ENCODE results near the gene GRM8. TPM values are rescaled to one million over a fixed set of nuclear protein-coding genes. Genes with fewer than 3 reads are reported as not detected.
"Not testable (repeated sequence)": the region's sequence is repeated elsewhere in the genome, so short reads cannot be mapped to it uniquely, and the experiment has no call there.

The GRM8 gene
- total RNA-seq, 2 experiments from 2014 or later: not detected

GRCh38 chr7:126881908-126882307 is 370.8 kb downstream of the GRM8 start:
- CTCF ChIA-PET; H3K9me3 Mint-ChIP-seq; H3K27ac Mint-ChIP-seq; intact Hi-C loops (cut with micrococcal nuclease); DNase-seq; H3K4me3 Mint-ChIP-seq; H3K36me3 Mint-ChIP-seq (ENCODE audit: low read depth); H3K27me3 Mint-ChIP-seq (ENCODE audit: low read depth); H3K4me1 Mint-ChIP-seq (ENCODE audit: low read depth): not testable (repeated sequence)

DNA sequence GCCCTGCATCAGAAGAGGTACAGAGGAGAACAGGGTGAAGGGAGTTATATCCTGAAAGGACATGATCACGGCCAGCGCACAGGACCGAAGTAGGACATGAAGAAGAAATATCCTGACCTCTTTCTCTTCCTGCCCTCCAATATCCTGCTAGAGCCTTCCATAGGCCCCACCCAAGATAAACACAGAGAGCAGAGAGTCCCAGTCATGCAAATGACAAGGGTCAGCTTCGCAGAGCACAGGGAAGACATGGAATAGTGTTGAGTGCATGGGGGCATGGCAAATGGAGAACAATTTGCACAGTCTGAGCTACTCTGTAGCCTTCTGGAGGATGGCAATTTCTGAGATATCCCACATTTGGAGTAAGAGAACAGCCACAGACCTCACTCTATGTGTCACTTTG is 371.4 kb downstream of the GRM8 start:
- no peaks in the 10 kb centered on the region for H3K9me3 Mint-ChIP-seq
- no peak overlapping the region for H3K4me3 Mint-ChIP-seq
- DNase-seq: no peak
- CTCF ChIA-PET: no interaction called here
- H3K4me1 Mint-ChIP-seq (ENCODE audit: low read depth): no peaks in the 10 kb centered on the region
- intact Hi-C loops (cut with micrococcal nuclease): no loop called here
- no peak overlapping the region for H3K27ac Mint-ChIP-seq
- H3K27me3 Mint-ChIP-seq (ENCODE audit: low read depth): peaks cover 7% of the 10 kb centered on the region
- H3K36me3 Mint-ChIP-seq (ENCODE audit: low read depth): no peaks in the 10 kb centered on the region

DNA sequence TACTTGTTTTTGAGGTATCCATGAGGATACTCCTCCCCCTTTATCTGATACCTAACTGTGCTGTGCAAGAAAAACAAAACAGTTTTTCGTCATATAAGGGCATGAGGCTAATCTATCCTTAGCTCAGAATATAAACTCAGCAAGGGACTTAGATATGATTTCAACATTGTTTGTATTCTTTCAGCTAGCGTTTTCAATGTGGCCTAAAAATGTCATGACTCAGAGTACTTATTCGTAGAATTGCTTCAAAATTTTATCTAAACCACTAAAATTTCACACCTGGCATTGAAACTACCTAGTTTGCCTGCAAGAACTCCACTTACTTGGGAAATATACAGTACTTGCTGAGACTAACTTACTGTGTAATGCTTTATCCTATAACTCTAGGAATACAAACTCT is 376.2 kb downstream of the GRM8 start:
- H3K9me3 Mint-ChIP-seq; intact Hi-C loops (cut with micrococcal nuclease): not testable (repeated sequence)

GRCh38 chr7:126856691-126857291 is 395.9 kb downstream of the GRM8 start:
- H3K27ac Mint-ChIP-seq: no peak overlapping the region
- H3K36me3 Mint-ChIP-seq (ENCODE audit: low read depth): no peaks in the 10 kb centered on the region
- peaks cover 11% of the 10 kb centered on the region for H3K27me3 Mint-ChIP-seq (ENCODE audit: low read depth)
- intact Hi-C loops (cut with micrococcal nuclease): loop anchor here (1.0 kb wide), 1 partner anchor 398 kb away; no protein-coding TSS in a partner anchor
- no peaks in the 10 kb centered on the region for H3K9me3 Mint-ChIP-seq
- H3K4me3 Mint-ChIP-seq: no peak overlapping the region
- no peaks in the 10 kb centered on the region for H3K4me1 Mint-ChIP-seq (ENCODE audit: low read depth)
- DNase-seq: no peak
- CTCF ChIA-PET: interaction anchor here (1.1 to 1.2 kb wide), 2 partner anchors 23 to 290 kb away, joined by 3 to 7 read pairs; no protein-coding TSS in a partner anchor

More for the DNA sequence above, 376.2 kb downstream of the GRM8 start:
- H3K27ac Mint-ChIP-seq; H3K36me3 Mint-ChIP-seq (ENCODE audit: low read depth); CTCF ChIA-PET; DNase-seq; H3K4me3 Mint-ChIP-seq; H3K4me1 Mint-ChIP-seq (ENCODE audit: low read depth); H3K27me3 Mint-ChIP-seq (ENCODE audit: low read depth): not testable (repeated sequence)

- intact Hi-C loops (cut with micrococcal nuclease): no loop called here
- Mint-ChIP-seq H3K9me3 (no peaks in the 10 kb centered on the region), H3K36me3 (ENCODE audit: low read depth) (no peaks in the 10 kb centered on the region), H3K4me3 (no peak overlapping the region), H3K27me3 (ENCODE audit: low read depth) (no peaks in the 10 kb centered on the region), H3K27ac (no peak overlapping the region), H3K4me1 (ENCODE audit: low read depth) (no peaks in the 10 kb centered on the region)
- CTCF ChIA-PET: no interaction called here
- no peak for DNase-seq
Measured at GRCh38 chr7:126845331-126845730, 407.4 kb downstream of the GRM8 start.

DNA sequence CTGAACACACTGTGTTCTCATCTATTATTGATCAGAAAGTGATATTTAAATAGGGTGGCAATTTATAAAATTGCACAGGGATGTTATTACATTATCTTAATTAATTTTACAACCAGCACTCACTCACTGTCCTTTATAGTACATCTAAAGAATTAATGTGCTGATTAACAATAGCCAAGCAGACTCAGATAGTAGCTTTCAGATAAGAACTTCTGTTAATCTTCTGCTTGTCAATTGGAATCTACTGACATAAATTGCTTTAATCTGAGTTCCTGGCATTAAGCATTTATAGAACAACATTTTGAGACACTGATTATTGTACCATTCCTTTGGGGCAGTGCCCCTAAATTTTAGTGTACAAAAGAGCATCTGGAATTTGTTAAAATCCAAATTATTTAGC is 408.9 kb downstream of the GRM8 start:
- no peak overlapping the region for H3K4me3 Mint-ChIP-seq
- no peak overlapping the region for H3K27ac Mint-ChIP-seq
- no peaks in the 10 kb centered on the region for H3K4me1 Mint-ChIP-seq (ENCODE audit: low read depth)
- no peaks in the 10 kb centered on the region for H3K27me3 Mint-ChIP-seq (ENCODE audit: low read depth)
- H3K9me3 Mint-ChIP-seq: no peaks in the 10 kb centered on the region
- intact Hi-C loops (cut with micrococcal nuclease): no loop called here
- CTCF ChIA-PET: no interaction called here
- no peak for DNase-seq
- no peaks in the 10 kb centered on the region for H3K36me3 Mint-ChIP-seq (ENCODE audit: low read depth)

DNA sequence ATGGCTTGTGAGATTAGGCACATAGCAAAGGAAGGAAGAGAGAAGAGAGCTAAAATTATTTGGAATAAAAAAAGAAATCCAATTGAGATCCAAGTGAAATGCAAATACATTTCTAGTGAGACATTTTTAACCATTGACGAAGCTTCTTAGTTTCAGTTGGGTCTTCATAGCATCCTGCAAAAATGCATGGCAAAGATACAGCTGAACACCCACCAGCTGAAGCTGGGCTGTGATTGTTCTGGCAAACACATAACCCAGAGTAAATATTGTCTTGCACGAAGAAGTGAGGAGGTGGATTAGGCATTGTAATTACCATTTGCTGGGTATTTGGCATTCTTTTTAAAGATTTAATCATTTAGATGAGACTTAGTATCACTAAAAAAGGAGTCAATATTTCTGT is 409.4 kb downstream of the GRM8 start:
- DNase-seq: no peak
- no peaks in the 10 kb centered on the region for H3K36me3 Mint-ChIP-seq (ENCODE audit: low read depth)
- intact Hi-C loops (cut with micrococcal nuclease): no loop called here
- H3K27ac Mint-ChIP-seq: no peak overlapping the region
- H3K27me3 Mint-ChIP-seq (ENCODE audit: low read depth): no peaks in the 10 kb centered on the region
- no peaks in the 10 kb centered on the region for H3K4me1 Mint-ChIP-seq (ENCODE audit: low read depth)
- no peak overlapping the region for H3K4me3 Mint-ChIP-seq
- H3K9me3 Mint-ChIP-seq: no peaks in the 10 kb centered on the region
- CTCF ChIA-PET: no interaction called here

DNA sequence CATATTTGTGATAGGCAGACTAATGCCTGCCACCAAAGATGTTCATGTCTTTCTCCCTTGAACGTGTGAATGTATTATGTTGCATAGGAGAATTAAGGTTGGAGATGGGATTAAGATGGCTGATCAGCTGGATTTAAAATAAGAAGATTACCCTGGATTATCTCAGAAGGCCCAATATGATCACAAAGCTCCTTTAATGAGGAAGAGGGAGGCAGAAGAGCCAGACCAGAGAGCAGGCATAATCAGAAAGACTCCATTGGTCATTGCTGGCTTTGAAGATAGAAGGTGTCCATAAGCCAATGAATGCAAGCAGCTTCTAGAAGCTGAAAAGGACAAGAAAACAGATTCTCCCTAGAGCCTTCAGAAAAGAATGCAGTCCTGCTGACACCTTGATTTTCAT is 410.3 kb downstream of the GRM8 start:
- H3K27ac Mint-ChIP-seq: no peak overlapping the region
- H3K36me3 Mint-ChIP-seq (ENCODE audit: low read depth): no peaks in the 10 kb centered on the region
- DNase-seq: no peak
- no peaks in the 10 kb centered on the region for H3K27me3 Mint-ChIP-seq (ENCODE audit: low read depth)
- H3K4me1 Mint-ChIP-seq (ENCODE audit: low read depth): no peaks in the 10 kb centered on the region
- no peaks in the 10 kb centered on the region for H3K9me3 Mint-ChIP-seq
- intact Hi-C loops (cut with micrococcal nuclease): no loop called here
- no peak overlapping the region for H3K4me3 Mint-ChIP-seq
- CTCF ChIA-PET: no interaction called here

DNA sequence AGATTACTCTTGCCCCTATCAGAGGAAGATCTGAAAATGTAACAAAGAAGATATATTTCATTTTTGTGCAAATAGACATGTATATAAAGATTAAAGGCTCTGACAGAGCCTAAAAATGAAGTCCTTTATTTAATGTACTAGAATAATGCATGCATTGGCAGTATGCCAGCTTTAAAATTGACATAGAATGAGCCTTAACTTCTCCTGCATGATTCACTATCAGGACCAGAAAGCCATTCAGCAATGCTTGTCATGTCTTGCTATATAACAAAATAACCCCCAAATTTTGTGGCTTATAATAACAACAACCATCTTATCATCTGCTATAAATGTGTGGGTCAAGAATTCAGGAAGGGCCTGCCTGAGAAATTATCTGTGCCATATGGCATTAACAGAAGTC is 411.9 kb downstream of the GRM8 start:
- no peaks in the 10 kb centered on the region for H3K9me3 Mint-ChIP-seq
- H3K4me3 Mint-ChIP-seq: no peak overlapping the region
- CTCF ChIA-PET: no interaction called here
- intact Hi-C loops (cut with micrococcal nuclease): no loop called here
- no peak for DNase-seq
- H3K4me1 Mint-ChIP-seq (ENCODE audit: low read depth): no peaks in the 10 kb centered on the region
- H3K27me3 Mint-ChIP-seq (ENCODE audit: low read depth): peaks cover 3% of the 10 kb centered on the region
- H3K36me3 Mint-ChIP-seq (ENCODE audit: low read depth): no peaks in the 10 kb centered on the region
- H3K27ac Mint-ChIP-seq: no peak overlapping the region

DNA sequence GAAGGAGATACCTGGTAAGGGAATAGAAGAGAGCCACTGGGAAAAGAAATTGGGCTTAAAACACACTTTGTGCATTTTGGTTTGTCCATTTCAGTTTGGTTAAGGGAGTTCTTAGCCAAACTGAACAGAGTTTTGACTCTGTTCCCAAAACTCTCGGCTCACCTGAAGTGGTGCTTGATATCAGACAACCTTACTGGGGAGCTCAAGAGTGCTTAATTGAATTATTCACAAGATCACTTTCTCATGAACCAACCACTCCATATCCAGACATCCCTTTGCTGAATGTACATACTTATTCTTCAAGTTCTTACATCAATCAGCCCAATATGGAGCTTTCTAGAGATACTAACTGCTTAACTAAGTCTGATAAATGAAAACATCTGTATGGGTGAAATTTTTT is 413.1 kb downstream of the GRM8 start:
- Mint-ChIP-seq H3K4me3 (no peak overlapping the region), H3K36me3 (ENCODE audit: low read depth) (no peaks in the 10 kb centered on the region), H3K27me3 (ENCODE audit: low read depth) (peaks cover 3% of the 10 kb centered on the region), H3K4me1 (ENCODE audit: low read depth) (no peaks in the 10 kb centered on the region), H3K9me3 (no peaks in the 10 kb centered on the region), H3K27ac (no peak overlapping the region)
- intact Hi-C loops (cut with micrococcal nuclease): no loop called here
- DNase-seq: no peak
- CTCF ChIA-PET: no interaction called here

- H3K9me3 Mint-ChIP-seq: no peaks in the 10 kb centered on the region
- intact Hi-C loops (cut with micrococcal nuclease): no loop called here
- no peaks in the 10 kb centered on the region for H3K4me1 Mint-ChIP-seq (ENCODE audit: low read depth)
- CTCF ChIA-PET: no interaction called here
- no peaks in the 10 kb centered on the region for H3K36me3 Mint-ChIP-seq (ENCODE audit: low read depth)
- H3K27ac Mint-ChIP-seq: no peak overlapping the region
- no peak for DNase-seq
- peaks cover 5% of the 10 kb centered on the region for H3K27me3 Mint-ChIP-seq (ENCODE audit: low read depth)
- H3K4me3 Mint-ChIP-seq: no peak overlapping the region
Measured at GRCh38 chr7:126838194-126838593, 414.5 kb downstream of the GRM8 start.

GRCh38 chr7:126831241-126831640 is 421.5 kb downstream of the GRM8 start:
- H3K36me3 Mint-ChIP-seq (ENCODE audit: low read depth); H3K4me3 Mint-ChIP-seq; H3K27ac Mint-ChIP-seq; H3K9me3 Mint-ChIP-seq; H3K4me1 Mint-ChIP-seq (ENCODE audit: low read depth); H3K27me3 Mint-ChIP-seq (ENCODE audit: low read depth); DNase-seq; CTCF ChIA-PET; intact Hi-C loops (cut with micrococcal nuclease): not testable (repeated sequence)

DNA sequence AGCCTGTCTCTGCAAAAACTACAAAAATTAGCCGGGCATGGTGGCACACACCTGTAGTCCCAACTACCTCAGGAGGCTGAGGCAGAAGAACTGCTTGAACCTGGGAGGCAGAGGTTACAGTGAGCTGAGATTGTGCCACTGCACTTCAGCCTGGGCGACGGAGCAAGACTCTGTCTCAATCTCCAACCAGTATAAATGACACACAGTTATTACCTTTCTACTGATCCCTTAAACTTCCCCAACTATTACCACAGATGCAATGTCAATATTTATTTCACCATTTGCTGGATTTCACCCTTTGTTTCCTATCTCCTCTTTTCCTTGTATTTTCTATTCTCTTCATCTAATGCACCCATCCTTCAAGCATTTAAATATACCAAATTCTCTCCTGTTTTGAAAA is 431.8 kb downstream of the GRM8 start:
- no peak for DNase-seq
- Mint-ChIP-seq H3K4me1 (ENCODE audit: low read depth) (no peaks in the 10 kb centered on the region), H3K27ac (no peak overlapping the region), H3K36me3 (ENCODE audit: low read depth) (no peaks in the 10 kb centered on the region), H3K27me3 (ENCODE audit: low read depth) (peaks cover 6% of the 10 kb centered on the region), H3K9me3 (no peaks in the 10 kb centered on the region), H3K4me3 (no peak overlapping the region)
- CTCF ChIA-PET: no interaction called here
- intact Hi-C loops (cut with micrococcal nuclease): no loop called here

GRCh38 chr7:126819197-126819484 is 433.6 kb downstream of the GRM8 start:
- no peak for DNase-seq
- no peaks in the 10 kb centered on the region for H3K4me1 Mint-ChIP-seq (ENCODE audit: low read depth)
- intact Hi-C loops (cut with micrococcal nuclease): no loop called here
- H3K27ac Mint-ChIP-seq: no peak overlapping the region
- no peaks in the 10 kb centered on the region for H3K9me3 Mint-ChIP-seq
- no peak overlapping the region for H3K4me3 Mint-ChIP-seq
- no peaks in the 10 kb centered on the region for H3K36me3 Mint-ChIP-seq (ENCODE audit: low read depth)
- CTCF ChIA-PET: no interaction called here
- H3K27me3 Mint-ChIP-seq (ENCODE audit: low read depth): peaks cover 6% of the 10 kb centered on the region
